GM13977 (cell line): ENCODE measurements around the gene MTF1.

ENCODE experiments used
- DNase-seq: peaks from one replicate; pipeline ENCODE4 v3.0.0; 2012; ENCODE audit warnings: low spot score
- in situ Hi-C: fragments of 300-500 bp; cut with MboI; formaldehyde crosslinking; loops from one replicate; pipeline ENCODE4 v1.12.0; 2022; ENCODE audit warnings: low sequenced_read_pairs, low pct_unique_long_range_greater_than_20kb, mixed read lengths, inconsistent platforms; ENCODE audit not compliant: unreplicated experiment
- TF ChIP-seq, protein P1 (sequence below): IDR thresholded peaks from 2 replicates; pipeline ENCODE4 v1.5.1; 2012; ENCODE audit warnings: mild to moderate bottlenecking, control low read depth; ENCODE audit not compliant: insufficient read depth; ENCODE audit errors: extremely low read depth, missing control alignments

MTF1 gene

DNA sequence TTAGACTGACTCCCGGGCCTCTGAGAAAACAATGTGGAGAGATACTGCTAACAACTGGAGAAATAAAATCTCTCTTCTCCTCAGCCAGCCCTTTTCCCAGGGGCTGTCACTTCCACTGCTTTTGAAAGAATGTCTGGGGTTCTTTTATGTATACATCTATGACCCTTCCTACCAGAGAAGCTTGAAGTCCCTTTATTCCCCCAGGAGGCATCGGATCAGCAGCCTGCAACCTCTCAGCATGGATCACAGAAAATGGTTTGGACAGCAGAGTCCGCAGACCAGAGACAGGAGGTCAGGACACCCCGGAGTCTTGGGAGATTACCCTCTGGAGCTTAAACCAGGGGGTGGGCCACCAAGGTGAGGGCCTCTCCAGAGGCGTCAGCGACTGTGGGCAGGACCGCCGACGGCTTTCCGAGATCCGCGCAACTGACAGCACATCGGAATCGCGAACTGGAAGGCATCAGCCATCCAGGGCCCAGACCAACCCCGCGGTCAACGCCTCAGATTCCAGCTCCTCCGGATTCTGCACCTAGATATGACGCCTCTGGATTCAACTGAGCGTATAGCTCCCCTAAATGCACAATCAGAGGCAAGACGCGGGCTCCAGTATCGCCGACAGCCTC, 95.5 kb downstream of the MTF1 start:
- DNase-seq: no peak
- in situ Hi-C loops: no loop called here
- TF ChIP-seq, protein P1, sequence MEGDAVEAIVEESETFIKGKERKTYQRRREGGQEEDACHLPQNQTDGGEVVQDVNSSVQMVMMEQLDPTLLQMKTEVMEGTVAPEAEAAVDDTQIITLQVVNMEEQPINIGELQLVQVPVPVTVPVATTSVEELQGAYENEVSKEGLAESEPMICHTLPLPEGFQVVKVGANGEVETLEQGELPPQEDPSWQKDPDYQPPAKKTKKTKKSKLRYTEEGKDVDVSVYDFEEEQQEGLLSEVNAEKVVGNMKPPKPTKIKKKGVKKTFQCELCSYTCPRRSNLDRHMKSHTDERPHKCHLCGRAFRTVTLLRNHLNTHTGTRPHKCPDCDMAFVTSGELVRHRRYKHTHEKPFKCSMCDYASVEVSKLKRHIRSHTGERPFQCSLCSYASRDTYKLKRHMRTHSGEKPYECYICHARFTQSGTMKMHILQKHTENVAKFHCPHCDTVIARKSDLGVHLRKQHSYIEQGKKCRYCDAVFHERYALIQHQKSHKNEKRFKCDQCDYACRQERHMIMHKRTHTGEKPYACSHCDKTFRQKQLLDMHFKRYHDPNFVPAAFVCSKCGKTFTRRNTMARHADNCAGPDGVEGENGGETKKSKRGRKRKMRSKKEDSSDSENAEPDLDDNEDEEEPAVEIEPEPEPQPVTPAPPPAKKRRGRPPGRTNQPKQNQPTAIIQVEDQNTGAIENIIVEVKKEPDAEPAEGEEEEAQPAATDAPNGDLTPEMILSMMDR: no peak

DNA sequence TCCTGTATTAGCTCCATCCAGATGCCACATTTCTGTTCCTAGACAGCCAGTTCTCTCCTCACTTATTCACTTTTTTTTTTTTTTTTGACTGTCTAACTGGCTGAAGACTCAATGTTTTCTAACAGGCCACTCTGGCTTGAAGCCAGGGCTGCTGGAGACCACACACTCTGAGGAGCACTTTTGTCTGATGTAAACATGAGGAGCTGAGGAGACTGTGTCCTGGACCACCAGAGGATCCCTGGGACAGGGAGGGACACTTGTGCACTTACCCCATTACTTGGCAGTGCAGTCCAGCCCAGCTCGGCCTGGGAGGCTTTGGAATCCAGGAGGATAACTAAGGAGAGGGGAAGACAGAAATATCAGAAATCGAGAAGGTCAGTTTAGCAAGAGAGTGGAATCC, 96.9 kb downstream of the MTF1 start:
- DNase-seq: no peak
- TF ChIP-seq, protein P1: no peak
- in situ Hi-C loops: no loop called here

DNA sequence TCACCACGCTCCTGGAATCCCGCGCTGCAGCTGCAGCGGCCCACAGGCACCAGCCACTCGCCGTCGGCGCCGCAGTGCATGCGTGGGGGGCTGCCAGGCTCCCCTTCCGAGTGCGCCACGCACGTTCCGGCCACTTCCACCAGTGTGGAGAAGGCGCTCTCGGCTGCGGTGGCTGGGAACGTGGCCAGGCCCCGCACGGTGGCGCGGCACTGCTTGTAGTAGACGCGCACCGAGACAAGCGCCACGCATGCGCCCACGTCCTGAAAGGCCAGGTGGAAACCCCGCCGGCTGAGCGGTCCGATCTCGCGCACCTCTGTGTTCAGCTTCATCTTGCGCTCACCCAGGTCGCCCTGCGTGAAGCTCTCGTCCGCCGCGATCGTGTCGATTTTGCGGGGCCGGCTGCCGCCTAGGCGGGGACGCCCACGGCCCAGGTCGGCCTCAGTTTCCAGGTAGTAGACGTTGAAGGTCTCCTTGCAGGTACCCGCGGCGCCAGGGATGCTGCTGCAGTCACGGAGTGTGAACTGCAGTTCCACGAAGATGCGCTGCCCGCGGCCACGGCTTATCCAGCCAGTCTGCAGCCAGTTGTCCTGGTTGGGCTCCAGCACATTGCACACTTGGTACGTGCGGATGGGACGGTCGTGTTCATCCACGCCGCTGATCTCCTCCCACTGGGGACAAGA, 97.8 kb downstream of the MTF1 start:
- DNase-seq: no peak
- in situ Hi-C loops: no loop called here
- TF ChIP-seq, protein P1: no peak
